Measurements from ENCODE around the gene SEMA6B.
"Not testable (repeated sequence)": the region's sequence is repeated elsewhere in the genome, so short reads cannot be mapped to it uniquely, and the experiment has no call there.

SEMA6B gene

DNA sequence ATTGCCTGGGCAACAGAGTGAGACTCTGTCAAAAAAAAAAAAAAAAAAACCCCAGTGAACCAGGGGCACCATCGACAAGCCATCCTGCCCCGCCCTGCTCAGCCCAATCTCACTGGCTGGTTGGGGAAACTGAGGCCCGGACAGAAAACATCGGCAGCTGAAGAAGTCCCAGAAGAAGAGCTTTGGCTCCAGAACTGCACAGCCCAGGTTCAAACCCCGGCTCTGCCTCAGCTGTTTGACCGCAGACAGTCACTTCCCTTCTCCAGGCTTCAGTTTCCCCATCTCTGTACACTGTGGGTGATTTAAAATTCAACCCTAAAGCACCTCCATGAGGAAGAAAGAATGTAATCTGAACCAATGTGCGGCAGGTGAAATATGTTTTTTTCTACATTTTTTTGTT is 9.4 kb upstream of the SEMA6B start:
- Histone ChIP-seq H4K20me1 (ENCODE audit: insufficient read depth, low read length) (peaks cover 13% of the 10 kb centered on the region), H3K79me2 (ENCODE audit: low read length) (no peaks in the 10 kb centered on the region), H3K9me3 (ENCODE audit: insufficient read depth, low read length) (no peaks in the 10 kb centered on the region), H3K36me3 (replicated peaks; ENCODE audit: low read depth, low read length) (no peaks in the 10 kb centered on the region), H3K27ac (ENCODE audit: low read length) (peak overlapping the region; percentile 41), H2AFZ (ENCODE audit: low read depth, low read length) (no peak overlapping the region), H3K4me2 (ENCODE audit: low read length) (peak overlapping the region; percentile 51), H3K4me1 (ENCODE audit: low read length) (peaks cover 21% of the 10 kb centered on the region), H3K9ac (ENCODE audit: low read length) (no peak overlapping the region), H3K4me3 (ENCODE audit: low read length) (peak overlapping the region; percentile 17; the same call in 1 of the 2 replicates), H3K27me3 (ENCODE audit: low read depth, low read length) (no peaks in the 10 kb centered on the region)
- TF ChIP-seq, protein P1, sequence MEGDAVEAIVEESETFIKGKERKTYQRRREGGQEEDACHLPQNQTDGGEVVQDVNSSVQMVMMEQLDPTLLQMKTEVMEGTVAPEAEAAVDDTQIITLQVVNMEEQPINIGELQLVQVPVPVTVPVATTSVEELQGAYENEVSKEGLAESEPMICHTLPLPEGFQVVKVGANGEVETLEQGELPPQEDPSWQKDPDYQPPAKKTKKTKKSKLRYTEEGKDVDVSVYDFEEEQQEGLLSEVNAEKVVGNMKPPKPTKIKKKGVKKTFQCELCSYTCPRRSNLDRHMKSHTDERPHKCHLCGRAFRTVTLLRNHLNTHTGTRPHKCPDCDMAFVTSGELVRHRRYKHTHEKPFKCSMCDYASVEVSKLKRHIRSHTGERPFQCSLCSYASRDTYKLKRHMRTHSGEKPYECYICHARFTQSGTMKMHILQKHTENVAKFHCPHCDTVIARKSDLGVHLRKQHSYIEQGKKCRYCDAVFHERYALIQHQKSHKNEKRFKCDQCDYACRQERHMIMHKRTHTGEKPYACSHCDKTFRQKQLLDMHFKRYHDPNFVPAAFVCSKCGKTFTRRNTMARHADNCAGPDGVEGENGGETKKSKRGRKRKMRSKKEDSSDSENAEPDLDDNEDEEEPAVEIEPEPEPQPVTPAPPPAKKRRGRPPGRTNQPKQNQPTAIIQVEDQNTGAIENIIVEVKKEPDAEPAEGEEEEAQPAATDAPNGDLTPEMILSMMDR (IDR thresholded peaks at IDR 0.05; ENCODE audit: low read depth, low read length), result no peak
- no peak for TF ChIP-seq EZH2phosphoT487 (IDR thresholded peaks at IDR 0.05; ENCODE audit: low read depth)

DNA sequence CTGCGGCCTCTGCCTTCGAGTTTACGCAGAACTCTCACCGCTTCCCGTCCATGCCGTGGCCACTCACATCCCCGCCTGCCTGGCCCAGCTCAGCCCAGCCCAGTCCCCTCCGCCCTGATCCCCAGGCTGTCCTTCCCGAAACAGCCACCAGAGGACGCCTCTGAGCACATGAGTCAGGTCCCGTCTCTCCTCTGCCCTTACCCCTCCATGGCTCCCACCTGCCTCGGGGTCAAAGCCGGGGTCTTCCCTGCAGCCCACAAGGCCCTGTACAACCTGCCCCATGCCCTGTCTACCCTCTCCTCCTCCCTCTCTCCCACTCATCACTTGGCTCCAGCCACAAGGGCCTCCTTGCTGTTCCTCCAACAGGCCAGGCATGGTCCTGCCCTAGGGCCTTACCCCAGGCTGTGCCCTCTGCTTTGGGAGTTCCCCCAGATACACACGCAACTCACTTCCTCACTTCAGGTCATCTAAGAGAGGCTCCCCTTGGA is 8.1 kb upstream of the SEMA6B start:
- H3K27ac ChIP-seq (ENCODE audit: low read length), result no peak overlapping the region
- no peaks in the 10 kb centered on the region for H3K79me2 ChIP-seq (ENCODE audit: low read length)

DNA sequence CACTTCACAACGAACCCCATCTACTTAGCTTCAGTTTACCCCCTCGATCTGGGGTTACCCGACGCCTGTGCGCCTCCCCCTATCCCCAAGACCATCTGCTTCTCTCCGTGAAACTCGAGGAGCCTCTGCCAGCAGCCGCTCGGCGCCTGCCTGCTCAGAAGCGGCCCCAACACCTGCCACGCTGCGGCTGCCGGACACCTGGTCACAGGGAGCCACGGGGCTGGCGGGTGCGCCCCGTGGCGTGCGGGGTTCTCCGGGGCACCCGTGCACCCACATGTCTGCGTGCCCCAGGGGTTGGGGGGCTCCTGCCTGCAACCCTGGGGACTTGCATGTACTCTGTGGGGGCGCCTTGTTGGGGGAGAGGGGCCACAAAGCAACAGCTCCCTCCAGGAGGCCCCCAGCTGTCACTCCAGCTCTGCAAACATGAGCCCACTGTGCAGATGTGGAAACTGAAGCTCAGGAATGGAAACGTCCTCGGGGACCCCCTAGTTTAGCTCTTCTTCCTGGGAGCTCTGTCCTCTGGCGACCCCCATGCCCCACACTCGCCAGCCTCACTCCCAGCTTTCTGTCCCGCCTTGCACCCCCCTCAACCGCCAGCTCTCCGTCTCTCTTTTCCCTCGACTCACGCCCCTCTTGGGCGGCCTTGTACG is 7.0 kb upstream of the SEMA6B start:
- Histone ChIP-seq H3K4me1 (ENCODE audit: low read length) (peaks cover 21% of the 10 kb centered on the region), H3K27ac (ENCODE audit: low read length) (no peak overlapping the region), H3K27me3 (ENCODE audit: low read depth, low read length) (no peaks in the 10 kb centered on the region), H3K9me3 (ENCODE audit: insufficient read depth, low read length) (no peaks in the 10 kb centered on the region), H4K20me1 (ENCODE audit: insufficient read depth, low read length) (peaks cover 10% of the 10 kb centered on the region; the same call in 1 of the 2 replicates), H3K4me2 (ENCODE audit: low read length) (no peak overlapping the region), H3K9ac (ENCODE audit: low read length) (no peak overlapping the region), H3K4me3 (ENCODE audit: low read length) (no peak overlapping the region), H2AFZ (ENCODE audit: low read depth, low read length) (no peak overlapping the region), H3K36me3 (replicated peaks; ENCODE audit: low read depth, low read length) (no peaks in the 10 kb centered on the region), H3K79me2 (ENCODE audit: low read length) (no peaks in the 10 kb centered on the region)
- TF ChIP-seq EZH2phosphoT487 (IDR thresholded peaks at IDR 0.05; ENCODE audit: low read depth), result no peak
- TF ChIP-seq, protein P1 (IDR thresholded peaks at IDR 0.05; ENCODE audit: low read depth, low read length), result no peak

More for the DNA sequence above, 8.1 kb upstream of the SEMA6B start:
- TF ChIP-seq, protein P1 (IDR thresholded peaks at IDR 0.05; ENCODE audit: low read depth, low read length), result peak; percentile 78
- TF ChIP-seq EZH2phosphoT487 (IDR thresholded peaks at IDR 0.05; ENCODE audit: low read depth), result no peak
- Histone ChIP-seq H3K9ac (ENCODE audit: low read length) (no peak overlapping the region), H3K27me3 (ENCODE audit: low read depth, low read length) (no peaks in the 10 kb centered on the region), H3K36me3 (replicated peaks; ENCODE audit: low read depth, low read length) (no peaks in the 10 kb centered on the region), H4K20me1 (ENCODE audit: insufficient read depth, low read length) (peaks cover 10% of the 10 kb centered on the region), H3K4me2 (ENCODE audit: low read length) (no peak overlapping the region), H3K4me1 (ENCODE audit: low read length) (peaks cover 21% of the 10 kb centered on the region), H2AFZ (ENCODE audit: low read depth, low read length) (no peak overlapping the region), H3K4me3 (ENCODE audit: low read length) (no peak overlapping the region), H3K9me3 (ENCODE audit: insufficient read depth, low read length) (no peaks in the 10 kb centered on the region)

- not testable (repeated sequence) for H3K27ac ChIP-seq (ENCODE audit: low read length); H3K9ac ChIP-seq (ENCODE audit: low read length); H2AFZ ChIP-seq (ENCODE audit: low read depth, low read length); H3K4me3 ChIP-seq (ENCODE audit: low read length); H3K4me1 ChIP-seq (ENCODE audit: low read length); H3K4me2 ChIP-seq (ENCODE audit: low read length); H4K20me1 ChIP-seq (ENCODE audit: insufficient read depth, low read length); H3K9me3 ChIP-seq (ENCODE audit: insufficient read depth, low read length); H3K36me3 ChIP-seq (replicated peaks; ENCODE audit: low read depth, low read length); H3K79me2 ChIP-seq (ENCODE audit: low read length); H3K27me3 ChIP-seq (ENCODE audit: low read depth, low read length)
Observed at GRCh38 chr19:4563562-4563961, 4.1 kb upstream of the SEMA6B start.

GRCh38 chr19:4562085-4562484 is 2.6 kb upstream of the SEMA6B start:
- not testable (repeated sequence) for H3K27me3 ChIP-seq (ENCODE audit: low read depth, low read length)

More at GRCh38 chr19:4562085-4562484, 2.6 kb upstream of the SEMA6B start:
- not testable (repeated sequence) for H3K79me2 ChIP-seq (ENCODE audit: low read length); H2AFZ ChIP-seq (ENCODE audit: low read depth, low read length); H3K9ac ChIP-seq (ENCODE audit: low read length); H3K4me3 ChIP-seq (ENCODE audit: low read length); H3K4me1 ChIP-seq (ENCODE audit: low read length); H3K9me3 ChIP-seq (ENCODE audit: insufficient read depth, low read length); H3K27ac ChIP-seq (ENCODE audit: low read length); H3K4me2 ChIP-seq (ENCODE audit: low read length); H3K36me3 ChIP-seq (replicated peaks; ENCODE audit: low read depth, low read length)
- H4K20me1 ChIP-seq (ENCODE audit: insufficient read depth, low read length), result peaks cover 10% of the 10 kb centered on the region; the same call in 1 of the 2 replicates
